A673 (cell line): ENCODE measurements around the gene DBET. TPM values are rescaled to one million over a fixed set of nuclear protein-coding genes. Genes with fewer than 3 reads are reported as not detected.
"Not testable (repeated sequence)": the region's sequence is repeated elsewhere in the genome, so short reads cannot be mapped to it uniquely, and the experiment has no call there.

Source experiments
- BruUV-seq: library from RNA; stranded (reverse); fragments of 400-500 nt; replicated peaks from 2 replicates; lab custom pipeline; 2021; lab: Mats Ljungman, UMichigan
- CTCF ChIA-PET: fragments of 300-600 bp; sonication (Branson Sonifier 250); formaldehyde crosslinking; loops from one replicate; lab custom pipeline; 2022; ENCODE audit warnings: antibody characterized with exemption; lab: Charles Lee
- POLR2A ChIA-PET: fragments of 300-600 bp; sonication (Branson Sonifier 250); formaldehyde crosslinking; loops from one replicate; lab custom pipeline; 2022; ENCODE audit warnings: antibody characterized with exemption; ENCODE audit not compliant: low non-redundant PET; lab: Charles Lee
- DNase-seq: peaks from one replicate; pipeline ENCODE4 v3.0.0-alpha.2; 2015; ENCODE audit warnings: low spot score
- H3K27ac ChIP-seq: fragments of 200-600 bp; sonication (generic); 2 replicates; pipeline ENCODE4 v1.5.1; 2016; ENCODE audit warnings: mixed run types, low read depth, mild to moderate bottlenecking, mixed read lengths, antibody characterized with exemption, low read length; ENCODE audit not compliant: poor library complexity, severe bottlenecking
- H3K27me3 ChIP-seq: fragments of 200-600 bp; sonication (generic); replicated peaks from 2 replicates; pipeline ENCODE4 v1.6.1; 2017; ENCODE audit warnings: mixed run types, low read depth, mild to moderate bottlenecking, mixed read lengths, antibody characterized with exemption, low read length; ENCODE audit not compliant: insufficient read depth, poor library complexity
- H3K36me3 ChIP-seq: fragments of 200-600 bp; sonication (generic); 2 replicates; pipeline ENCODE4 v1.6.1; 2016; ENCODE audit warnings: mixed run types, mild to moderate bottlenecking, mixed read lengths, antibody characterized with exemption, low read length; ENCODE audit not compliant: insufficient read depth, poor library complexity, severe bottlenecking
- H3K4me1 ChIP-seq: fragments of 200-600 bp; sonication (generic); 2 replicates; pipeline ENCODE4 v1.6.1; 2017; ENCODE audit warnings: mixed run types, mild to moderate bottlenecking, mixed read lengths, antibody characterized with exemption, low read length; ENCODE audit not compliant: insufficient read depth, poor library complexity, severe bottlenecking
- H3K4me3 ChIP-seq: fragments of 200-600 bp; sonication (generic); 2 replicates; pipeline ENCODE4 v1.5.1; 2016; ENCODE audit warnings: low read depth, mixed run types, mild to moderate bottlenecking, mixed read lengths, low read length; ENCODE audit not compliant: poor library complexity, severe bottlenecking
- H3K9me3 ChIP-seq: fragments of 200-600 bp; sonication (generic); 2 replicates; pipeline ENCODE4 v1.6.1; 2016; ENCODE audit warnings: mixed run types, low read depth, mild to moderate bottlenecking, mixed read lengths, antibody characterized with exemption, low read length; ENCODE audit not compliant: poor library complexity, severe bottlenecking
- intact Hi-C: fragments of 100-400 bp; cut with micrococcal nuclease; formaldehyde crosslinking; loops from one replicate; pipeline ENCODE4 v1.10.0; 2022; ENCODE audit not compliant: unreplicated experiment
- total RNA-seq: library from RNA; stranded (reverse); gene quantifications from 2 replicates; pipeline ENCODE4 v1.2.3, GENCODE V29; 2021

DBET gene
- total RNA-seq, 1 experiment from 2014 or later = not detected

- H3K27ac ChIP-seq, H3K4me1 ChIP-seq, CTCF ChIA-PET, POLR2A ChIA-PET, H3K4me3 ChIP-seq, H3K9me3 ChIP-seq, intact Hi-C loops, BruUV-seq, DNase-seq, H3K27me3 ChIP-seq, H3K36me3 ChIP-seq: not testable (repeated sequence)
These were observed 503 bp downstream of the DBET start for GRCh38 chr4:190064805-190065204.

- H3K27ac ChIP-seq, BruUV-seq, H3K36me3 ChIP-seq, POLR2A ChIA-PET, H3K4me1 ChIP-seq, H3K4me3 ChIP-seq, H3K9me3 ChIP-seq, CTCF ChIA-PET, DNase-seq, H3K27me3 ChIP-seq, intact Hi-C loops: not testable (repeated sequence)
These were observed 4.0 kb downstream of the DBET start for GRCh38 chr4:190068351-190068750.

- H3K9me3 ChIP-seq, H3K4me1 ChIP-seq, H3K27ac ChIP-seq, CTCF ChIA-PET, H3K4me3 ChIP-seq, H3K36me3 ChIP-seq, POLR2A ChIA-PET, BruUV-seq, DNase-seq, intact Hi-C loops, H3K27me3 ChIP-seq: not testable (repeated sequence)
These were observed 28.8 kb downstream of the DBET start for GRCh38 chr4:190093052-190093451.

GRCh38 chr4:190094031-190094430, 29.7 kb downstream of the DBET start:
- intact Hi-C loops, H3K27me3 ChIP-seq, H3K27ac ChIP-seq, BruUV-seq, H3K9me3 ChIP-seq, H3K36me3 ChIP-seq, CTCF ChIA-PET, H3K4me3 ChIP-seq, DNase-seq, H3K4me1 ChIP-seq, POLR2A ChIA-PET: not testable (repeated sequence)

GRCh38 chr4:190095335-190095734, 31.0 kb downstream of the DBET start:
- H3K27ac ChIP-seq, H3K4me3 ChIP-seq, H3K9me3 ChIP-seq, intact Hi-C loops, H3K27me3 ChIP-seq, CTCF ChIA-PET, H3K4me1 ChIP-seq, H3K36me3 ChIP-seq, BruUV-seq, POLR2A ChIA-PET, DNase-seq: not testable (repeated sequence)

- BruUV-seq, H3K27me3 ChIP-seq, CTCF ChIA-PET: not testable (repeated sequence)
These were observed 35.3 kb downstream of the DBET start for GRCh38 chr4:190099605-190100004.

GRCh38 chr4:190101525-190101924, 37.2 kb downstream of the DBET start:
- CTCF ChIA-PET, intact Hi-C loops, H3K27me3 ChIP-seq, BruUV-seq, H3K36me3 ChIP-seq, H3K9me3 ChIP-seq, H3K4me3 ChIP-seq, POLR2A ChIA-PET, H3K4me1 ChIP-seq, DNase-seq, H3K27ac ChIP-seq: not testable (repeated sequence)

More at GRCh38 chr4:190099605-190100004, 35.3 kb downstream of the DBET start:
- H3K9me3 ChIP-seq, H3K4me1 ChIP-seq, POLR2A ChIA-PET, H3K4me3 ChIP-seq, H3K27ac ChIP-seq, DNase-seq, intact Hi-C loops, H3K36me3 ChIP-seq: not testable (repeated sequence)

- H3K4me3 ChIP-seq, POLR2A ChIA-PET, H3K36me3 ChIP-seq, H3K27me3 ChIP-seq, CTCF ChIA-PET, DNase-seq, H3K27ac ChIP-seq, intact Hi-C loops, H3K4me1 ChIP-seq, BruUV-seq: not testable (repeated sequence)
- peaks cover 33% of the 10 kb centered on the region for H3K9me3 ChIP-seq
These were observed 41.9 kb downstream of the DBET start for GRCh38 chr4:190106191-190106590.
